DOHH2 (cell line): ENCODE data around the gene IQCC.
A peak's percentile ranks its signal among the peaks of the same experiment; 100 is the strongest.

Source experiments
- H3F3A ChIP-seq: fragments of 200-600 bp; sonication (generic), shearing (Covaris generic); 2 replicates; pipeline ENCODE4 v1.6.0; 2016; ENCODE audit warnings: antibody characterized with exemption, mild to moderate bottlenecking; ENCODE audit not compliant: control insufficient read depth, insufficient read depth
- H3K27ac ChIP-seq: fragments of 200-600 bp; sonication (generic); 2 replicates; pipeline ENCODE4 v1.5.1; 2014; ENCODE audit warnings: low read depth, mild to moderate bottlenecking, low read length, moderate library complexity
- H3K27me3 ChIP-seq: fragments of 200-600 bp; sonication (generic); 2 replicates; pipeline ENCODE4 v1.6.1; 2014; ENCODE audit warnings: mild to moderate bottlenecking, low read length, mixed read lengths; ENCODE audit not compliant: control insufficient read depth
- H3K36me3 ChIP-seq: fragments of 200-600 bp; sonication (generic); 2 replicates; pipeline ENCODE4 v1.6.1; 2014; ENCODE audit warnings: mild to moderate bottlenecking, low read length, moderate library complexity, mixed read lengths; ENCODE audit not compliant: control insufficient read depth
- H3K4me1 ChIP-seq: fragments of 200-600 bp; sonication (generic); 2 replicates; pipeline ENCODE4 v1.6.1; 2014; ENCODE audit warnings: mild to moderate bottlenecking, low read length, mixed read lengths; ENCODE audit not compliant: control insufficient read depth
- H3K4me2 ChIP-seq: fragments of 200-600 bp; sonication (generic); 2 replicates; pipeline ENCODE4 v1.6.0; 2014; ENCODE audit warnings: mild to moderate bottlenecking, low read length, moderate library complexity
- H3K4me3 ChIP-seq: fragments of 200-600 bp; sonication (generic); 2 replicates; pipeline ENCODE4 v1.5.1; 2014; ENCODE audit warnings: mild to moderate bottlenecking, low read length, mixed read lengths
- H3K79me2 ChIP-seq: fragments of 200-600 bp; sonication (generic); 2 replicates; pipeline ENCODE4 v1.6.1; 2014; ENCODE audit warnings: mild to moderate bottlenecking, low read length, mixed read lengths; ENCODE audit not compliant: control insufficient read depth
- H3K9me2 ChIP-seq: fragments of 200-600 bp; sonication (generic); replicated peaks from 2 replicates; pipeline ENCODE4 v1.6.1; 2014; ENCODE audit warnings: mild to moderate bottlenecking, low read length, mixed read lengths; ENCODE audit not compliant: control insufficient read depth
- H3K9me3 ChIP-seq: fragments of 200-600 bp; sonication (generic); 2 replicates; pipeline ENCODE4 v1.6.1; 2014; ENCODE audit warnings: antibody characterized with exemption, low read length, mixed read lengths; ENCODE audit not compliant: control insufficient read depth, insufficient read depth
- H4K20me1 ChIP-seq: fragments of 200-600 bp; sonication (generic); 2 replicates; pipeline ENCODE4 v1.6.0; 2014; ENCODE audit warnings: low read depth, mild to moderate bottlenecking, antibody characterized with exemption, low read length, moderate library complexity; ENCODE audit not compliant: control insufficient read depth, insufficient read depth
- CTCF ChIP-seq: fragments of 200-600 bp; sonication (generic); IDR thresholded peaks from one replicate; pipeline ENCODE4 v1.5.1; 2014; ENCODE audit warnings: antibody characterized with exemption, mild to moderate bottlenecking, low read depth, low read length; ENCODE audit not compliant: poor library complexity, severe bottlenecking
- EZH2phosphoT487 ChIP-seq: fragments of 200-600 bp; sonication (generic); IDR thresholded peaks from 2 replicates; pipeline ENCODE4 v1.6.1; 2017; ENCODE audit warnings: borderline replicate concordance, mild to moderate bottlenecking, antibody characterized with exemption, low read length, moderate library complexity, mixed read lengths

The IQCC gene

GRCh38 chr1:32215629-32216480, 10.4 kb downstream of the IQCC start:
- no peaks in the 10 kb centered on the region for H3K9me3 ChIP-seq
- H3K4me1 ChIP-seq: peaks cover 15% of the 10 kb centered on the region
- H3K79me2 ChIP-seq: peaks cover 2% of the 10 kb centered on the region; the same call in 1 of the 2 replicates
- H3K27ac ChIP-seq: no peak overlapping the region
- H3K4me3 ChIP-seq: no peak overlapping the region
- H4K20me1 ChIP-seq: no peaks in the 10 kb centered on the region
- H3K9me2 ChIP-seq: no peaks in the 10 kb centered on the region
- no peak overlapping the region for H3K4me2 ChIP-seq
- TF ChIP-seq EZH2phosphoT487: no peak
- TF ChIP-seq CTCF: peak; percentile 89
- no peaks in the 10 kb centered on the region for H3K27me3 ChIP-seq
- 0 out of 2 replicates have a peak, but pooled peaks cover 2% of the 10 kb centered on the region for H3F3A ChIP-seq
- H3K36me3 ChIP-seq: peaks cover 16% of the 10 kb centered on the region; the same call in 1 of the 2 replicates

GRCh38 chr1:32216566-32216965, 11.1 kb downstream of the IQCC start:
- 0 out of 2 replicates have a peak, but pooled peaks cover 2% of the 10 kb centered on the region for H3F3A ChIP-seq
- no peaks in the 10 kb centered on the region for H4K20me1 ChIP-seq
- TF ChIP-seq CTCF: no peak
- TF ChIP-seq EZH2phosphoT487: no peak
- peaks cover 22% of the 10 kb centered on the region for H3K4me1 ChIP-seq
- no peaks in the 10 kb centered on the region for H3K9me2 ChIP-seq
- H3K4me2 ChIP-seq: no peak overlapping the region
- no peaks in the 10 kb centered on the region for H3K9me3 ChIP-seq
- H3K4me3 ChIP-seq: no peak overlapping the region
- peaks cover 16% of the 10 kb centered on the region; the same call in 1 of the 2 replicates for H3K36me3 ChIP-seq
- no peak overlapping the region for H3K27ac ChIP-seq
- no peaks in the 10 kb centered on the region for H3K27me3 ChIP-seq
- peaks cover 9% of the 10 kb centered on the region for H3K79me2 ChIP-seq

- H3K27me3 ChIP-seq: no peaks in the 10 kb centered on the region
- no peaks in the 10 kb centered on the region for H3K9me3 ChIP-seq
- H4K20me1 ChIP-seq: no peaks in the 10 kb centered on the region
- H3F3A ChIP-seq: 0 out of 2 replicates have a peak, but pooled peaks cover 2% of the 10 kb centered on the region
- H3K36me3 ChIP-seq: peaks cover 31% of the 10 kb centered on the region
- H3K79me2 ChIP-seq: peaks cover 34% of the 10 kb centered on the region
- no peak for TF ChIP-seq CTCF
- no peak for TF ChIP-seq EZH2phosphoT487
- no peak overlapping the region for H3K4me2 ChIP-seq
- no peak overlapping the region for H3K4me3 ChIP-seq
- peaks cover 36% of the 10 kb centered on the region for H3K4me1 ChIP-seq
- no peaks in the 10 kb centered on the region for H3K9me2 ChIP-seq
- no peak overlapping the region for H3K27ac ChIP-seq
Measured at GRCh38 chr1:32219022-32219421, 13.6 kb downstream of the IQCC start.
